Ishikawa (cell line): ENCODE measurements around the gene ZFR2.

Source experiments
- NFIC ChIP-seq: IDR thresholded peaks from 2 replicates; pipeline ENCODE4 v1.6.1; 2012
- RAD21 ChIP-seq: IDR thresholded peaks from 2 replicates; pipeline ENCODE4 v1.6.1; 2012; ENCODE audit warnings: low read depth
- TAF1 ChIP-seq: IDR thresholded peaks from 2 replicates; pipeline ENCODE4 v1.6.1; 2012; ENCODE audit warnings: low read depth, mild to moderate bottlenecking
- TCF12 ChIP-seq: IDR thresholded peaks from 2 replicates; pipeline ENCODE4 v1.6.1; 2012; ENCODE audit warnings: low read depth
- TEAD4 ChIP-seq: IDR thresholded peaks from 2 replicates; pipeline ENCODE4 v1.6.1; 2012
- YY1 ChIP-seq: IDR thresholded peaks from 2 replicates; pipeline ENCODE4 v1.6.1; 2012; ENCODE audit warnings: low read depth
- TF ChIP-seq, protein P1 (sequence below): IDR thresholded peaks from 2 replicates; pipeline ENCODE4 v1.6.1; 2012; ENCODE audit warnings: low read depth, mild to moderate bottlenecking

GRCh38 chr19:3838661-3839060, 30.2 kb downstream of the ZFR2 start:
- TF ChIP-seq TAF1 = no peak
- no peak for TF ChIP-seq NFIC
- TF ChIP-seq TCF12 = no peak
- TF ChIP-seq YY1 = no peak
- no peak for TF ChIP-seq RAD21
- TF ChIP-seq, protein P1, sequence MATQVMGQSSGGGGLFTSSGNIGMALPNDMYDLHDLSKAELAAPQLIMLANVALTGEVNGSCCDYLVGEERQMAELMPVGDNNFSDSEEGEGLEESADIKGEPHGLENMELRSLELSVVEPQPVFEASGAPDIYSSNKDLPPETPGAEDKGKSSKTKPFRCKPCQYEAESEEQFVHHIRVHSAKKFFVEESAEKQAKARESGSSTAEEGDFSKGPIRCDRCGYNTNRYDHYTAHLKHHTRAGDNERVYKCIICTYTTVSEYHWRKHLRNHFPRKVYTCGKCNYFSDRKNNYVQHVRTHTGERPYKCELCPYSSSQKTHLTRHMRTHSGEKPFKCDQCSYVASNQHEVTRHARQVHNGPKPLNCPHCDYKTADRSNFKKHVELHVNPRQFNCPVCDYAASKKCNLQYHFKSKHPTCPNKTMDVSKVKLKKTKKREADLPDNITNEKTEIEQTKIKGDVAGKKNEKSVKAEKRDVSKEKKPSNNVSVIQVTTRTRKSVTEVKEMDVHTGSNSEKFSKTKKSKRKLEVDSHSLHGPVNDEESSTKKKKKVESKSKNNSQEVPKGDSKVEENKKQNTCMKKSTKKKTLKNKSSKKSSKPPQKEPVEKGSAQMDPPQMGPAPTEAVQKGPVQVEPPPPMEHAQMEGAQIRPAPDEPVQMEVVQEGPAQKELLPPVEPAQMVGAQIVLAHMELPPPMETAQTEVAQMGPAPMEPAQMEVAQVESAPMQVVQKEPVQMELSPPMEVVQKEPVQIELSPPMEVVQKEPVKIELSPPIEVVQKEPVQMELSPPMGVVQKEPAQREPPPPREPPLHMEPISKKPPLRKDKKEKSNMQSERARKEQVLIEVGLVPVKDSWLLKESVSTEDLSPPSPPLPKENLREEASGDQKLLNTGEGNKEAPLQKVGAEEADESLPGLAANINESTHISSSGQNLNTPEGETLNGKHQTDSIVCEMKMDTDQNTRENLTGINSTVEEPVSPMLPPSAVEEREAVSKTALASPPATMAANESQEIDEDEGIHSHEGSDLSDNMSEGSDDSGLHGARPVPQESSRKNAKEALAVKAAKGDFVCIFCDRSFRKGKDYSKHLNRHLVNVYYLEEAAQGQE = no peak
- TF ChIP-seq TEAD4 = no peak
